Stimulated activated CD4-positive, alpha-beta T cell treated with anti-CD3 and anti-CD28 coated beads, Interleukin-1b, Interleukin-23, amount 100 ng/mL, for 4 hours (primary cell): ENCODE measurements around the gene OR8B12.
A peak's percentile ranks its signal among the peaks of the same experiment; 100 is the strongest.

ENCODE experiments used
- DNase-seq, 2 donors: peaks; one replicate each; pipeline ENCODE4 v3.0.0-alpha.2; 2020; ENCODE audit warnings: low read depth in 2 of 2

OR8B12 gene

DNA sequence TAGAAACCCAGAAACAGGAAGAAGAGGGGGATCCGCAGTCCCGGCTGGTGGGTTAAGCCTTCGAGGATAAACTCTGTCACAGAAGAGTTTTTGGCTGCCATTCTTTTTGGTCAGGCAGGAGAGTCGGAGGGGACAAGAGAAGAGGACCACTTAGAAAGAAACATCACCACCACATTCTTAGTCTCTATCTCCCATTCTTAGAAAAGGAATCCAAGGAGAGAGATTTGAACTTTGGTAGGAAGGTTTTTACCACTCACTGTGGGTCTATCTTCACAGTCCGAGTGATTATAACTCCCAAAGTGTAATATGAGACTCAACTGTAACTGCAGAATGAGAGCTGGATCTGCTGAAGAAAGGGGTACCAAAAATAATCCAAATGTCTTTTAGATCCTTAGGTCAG lies at the start of gene OR8B12:
TSS of gene OR8B12 (minus strand) at position 101 of the 400 bp plus-strand sequence. CDS start at position 101, 0 bp downstream.
- DNase-seq: no peak

DNA sequence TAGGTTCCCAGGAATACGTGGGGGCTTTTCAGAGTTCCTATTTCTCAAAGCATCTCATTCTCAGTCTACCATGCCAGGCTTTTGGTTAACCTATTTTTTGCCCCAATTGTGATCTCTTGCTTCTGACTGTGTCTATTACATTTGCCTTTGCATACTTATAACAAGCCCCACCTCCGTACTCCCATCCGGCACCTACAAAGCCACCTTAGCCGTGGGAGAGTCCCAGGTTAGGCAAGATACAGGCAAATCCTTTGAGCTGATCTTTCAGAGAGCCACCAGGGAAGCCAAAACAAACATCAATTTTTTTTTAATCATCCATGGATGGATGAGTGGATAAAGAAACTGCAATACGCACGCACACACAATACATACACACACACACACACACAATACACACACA lies 49.2 kb upstream of the OR8B12 start:
- no peak for DNase-seq

- DNase-seq: no peak
Observed at GRCh38 chr11:124591430-124591829, 48.0 kb upstream of the OR8B12 start.

DNA sequence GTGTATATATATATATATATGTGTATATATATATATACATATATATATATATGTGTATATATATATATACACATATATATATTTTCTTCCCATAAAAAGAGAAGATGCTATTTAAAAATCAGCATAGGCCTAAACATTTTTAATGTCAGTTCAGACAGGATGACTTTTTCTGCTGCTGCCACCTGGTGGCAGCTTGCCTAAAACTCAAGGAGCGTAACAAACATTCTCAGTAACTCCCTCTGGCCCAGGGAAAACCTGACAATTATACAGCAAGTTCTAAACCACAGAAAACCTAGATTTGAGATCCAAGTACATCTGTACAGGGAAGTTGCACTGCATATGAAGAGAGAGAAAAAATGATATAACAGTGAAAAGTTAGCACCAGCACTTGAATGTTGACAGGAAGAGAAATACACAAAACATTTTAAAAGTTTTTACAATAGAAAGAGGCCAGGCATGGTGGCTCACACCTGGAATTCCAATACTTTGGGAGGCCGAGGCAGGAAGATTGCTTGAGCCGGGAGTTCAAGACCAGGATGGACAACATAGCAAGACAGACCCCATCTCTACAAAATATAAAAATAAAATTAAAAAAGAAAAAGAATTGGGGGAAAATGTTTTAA lies 42.9 kb upstream of the OR8B12 start:
- peak; percentile 15 to 36 for DNase-seq

DNA sequence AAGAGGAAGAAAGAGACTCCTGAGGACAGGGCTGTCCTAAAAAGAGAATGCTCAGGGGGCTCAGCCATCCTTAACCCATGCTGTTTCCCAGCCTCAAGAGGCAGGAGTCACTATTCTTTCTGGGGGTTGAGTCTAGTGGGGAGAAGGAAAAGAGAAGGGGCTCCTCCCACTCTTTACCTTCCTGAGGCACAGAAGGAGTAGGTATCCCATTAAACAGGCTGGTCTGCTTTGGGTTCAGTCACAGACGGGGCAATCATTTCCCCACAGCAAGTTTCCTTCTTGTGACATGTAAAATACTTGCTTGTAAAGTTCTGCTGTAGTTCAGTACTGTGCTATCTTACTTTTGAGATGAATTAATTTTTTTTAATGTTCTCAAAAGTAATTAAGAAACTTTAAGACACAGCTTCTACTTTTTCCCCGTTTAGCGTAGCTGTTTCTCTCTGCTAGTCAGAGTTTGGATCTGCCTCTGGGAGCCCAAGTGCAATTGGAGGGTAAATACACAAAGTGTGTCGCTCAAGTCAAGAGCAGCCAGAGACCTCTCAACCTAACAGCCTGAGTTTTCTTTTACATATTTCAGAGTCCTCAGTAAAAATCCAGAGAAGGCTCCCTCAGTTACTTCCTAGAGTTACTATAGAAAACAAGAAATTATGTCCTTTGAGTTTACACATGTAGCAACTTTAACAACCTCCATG lies 41.4 kb upstream of the OR8B12 start:
- no peak for DNase-seq

DNA sequence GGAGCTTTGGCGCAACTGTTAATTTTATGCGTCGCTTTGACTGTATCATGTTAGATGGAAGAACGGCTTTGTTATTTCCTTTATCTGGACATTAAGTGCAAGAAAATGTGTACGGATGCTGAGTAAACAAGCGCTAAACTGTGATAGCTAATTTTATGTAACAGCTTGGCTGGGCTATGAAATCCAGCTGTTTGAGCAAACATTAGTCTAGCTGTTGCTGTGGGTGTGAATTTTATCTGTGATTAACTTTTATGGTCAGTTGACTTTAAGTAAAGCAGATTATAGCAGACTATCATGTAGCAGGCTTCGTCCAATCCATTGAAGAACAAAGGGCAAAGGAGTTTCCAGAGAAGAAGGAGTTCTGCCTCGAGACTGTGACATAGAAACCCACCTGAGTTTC lies 40.3 kb upstream of the OR8B12 start:
- DNase-seq: no peak

DNA sequence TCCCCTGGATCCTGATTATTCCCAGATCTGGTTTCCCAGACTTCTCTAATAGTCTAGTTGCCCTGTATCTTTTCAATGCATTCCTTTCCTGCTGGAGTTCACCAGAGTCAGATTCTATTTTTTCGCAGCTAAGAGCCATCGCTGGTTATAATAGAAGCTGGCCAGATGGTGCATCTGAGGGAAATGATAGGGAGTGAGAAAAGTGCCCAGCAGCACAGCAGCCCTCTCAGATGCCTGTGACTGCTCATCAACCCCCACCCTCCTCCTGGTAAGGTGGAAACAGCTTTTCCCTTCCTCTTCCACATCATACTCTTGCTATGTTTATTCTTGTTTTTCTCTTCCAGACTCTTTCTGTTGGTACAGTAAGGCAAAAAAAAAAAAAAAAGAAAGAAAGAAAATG lies 39.1 kb upstream of the OR8B12 start:
- no peak for DNase-seq

DNA sequence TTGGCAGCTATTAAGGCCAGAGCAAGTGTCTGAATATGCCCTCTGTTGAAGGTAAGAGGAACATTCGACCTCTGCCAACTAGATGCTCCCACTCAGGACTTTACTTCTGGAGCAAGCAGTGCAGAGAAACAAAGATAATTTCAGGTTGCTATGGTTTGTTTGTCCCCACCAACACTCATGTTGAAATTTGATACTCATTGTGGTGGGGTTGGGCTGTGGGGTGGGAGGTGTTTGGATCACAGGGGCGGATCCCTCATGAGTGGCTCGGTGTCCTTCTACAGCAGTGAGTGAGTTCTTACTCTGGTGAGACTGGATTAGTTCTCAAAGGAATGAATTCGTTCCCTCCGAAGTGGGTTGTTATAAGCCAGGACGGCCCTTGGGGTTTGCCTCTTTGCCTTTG lies 38.4 kb upstream of the OR8B12 start:
- no peak for DNase-seq

GRCh38 chr11:124578761-124579160 lies 35.3 kb upstream of the OR8B12 start:
- DNase-seq: no peak

GRCh38 chr11:124577716-124578427 lies 34.4 kb upstream of the OR8B12 start:
- no peak for DNase-seq

DNA sequence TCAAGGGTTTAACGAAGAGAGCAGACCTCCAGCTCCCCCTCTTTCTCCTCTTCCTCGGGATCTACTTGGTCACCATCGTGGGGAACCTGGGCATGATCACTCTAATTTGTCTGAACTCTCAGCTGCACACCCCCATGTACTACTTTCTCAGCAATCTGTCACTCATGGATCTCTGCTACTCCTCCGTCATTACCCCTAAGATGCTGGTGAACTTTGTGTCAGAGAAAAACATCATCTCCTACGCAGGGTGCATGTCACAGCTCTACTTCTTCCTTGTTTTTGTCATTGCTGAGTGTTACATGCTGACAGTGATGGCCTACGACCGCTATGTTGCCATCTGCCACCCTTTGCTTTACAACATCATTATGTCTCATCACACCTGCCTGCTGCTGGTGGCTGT lies 26.7 kb upstream of the OR8B12 start:
- no peak for DNase-seq

GRCh38 chr11:124569697-124570096 lies 26.2 kb upstream of the OR8B12 start, which contains the start of gene OR8A1:
Gene OR8A1 (plus strand): TSS chr11:124569997. CDS start chr11:124570120, 123 bp downstream.
- DNase-seq: no peak

DNA sequence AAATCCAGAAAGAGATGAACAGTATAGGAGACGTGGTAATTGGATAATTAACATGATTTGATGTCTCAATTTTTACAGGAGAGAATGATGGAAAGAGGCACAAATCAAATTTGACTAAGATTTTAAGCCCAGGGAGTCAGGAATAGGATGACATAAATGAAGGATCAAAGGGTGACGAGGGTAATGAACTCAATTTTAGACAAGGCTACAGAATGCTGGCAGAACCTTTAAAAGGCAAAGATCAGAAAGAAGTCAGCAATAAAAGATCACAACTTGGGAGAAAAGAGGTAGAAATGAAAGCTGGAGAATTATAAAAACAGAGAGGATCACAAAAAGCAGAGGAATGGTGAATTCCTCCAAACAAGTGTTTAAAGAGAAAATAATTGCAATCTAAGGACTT lies 13.4 kb upstream of the OR8B12 start:
- no peak for DNase-seq

- no peak for DNase-seq
Observed at GRCh38 chr11:124551987-124552386, 8.5 kb upstream of the OR8B12 start.

- DNase-seq: no peak
Observed at GRCh38 chr11:124551189-124551588, 7.7 kb upstream of the OR8B12 start.

DNA sequence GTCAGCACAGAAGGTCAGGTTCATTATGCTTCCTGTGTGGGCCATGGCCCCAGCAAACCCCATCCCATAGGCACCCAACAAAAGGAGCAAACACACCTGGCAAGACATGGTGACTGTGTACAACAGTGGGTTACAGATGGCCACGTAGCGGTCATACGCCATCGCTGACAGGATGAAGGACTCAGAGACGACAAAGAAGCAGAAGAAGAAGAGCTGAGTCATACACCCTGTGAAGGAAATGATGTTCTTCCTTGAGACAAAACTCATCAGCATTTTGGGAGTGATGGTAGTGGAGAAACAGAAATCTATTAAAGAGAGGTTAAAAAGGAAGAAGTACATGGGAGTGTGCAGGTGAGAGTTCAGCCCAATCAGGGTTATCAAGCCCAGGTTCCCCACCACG lies 309 bp downstream of the OR8B12 start:
- DNase-seq: no peak

DNA sequence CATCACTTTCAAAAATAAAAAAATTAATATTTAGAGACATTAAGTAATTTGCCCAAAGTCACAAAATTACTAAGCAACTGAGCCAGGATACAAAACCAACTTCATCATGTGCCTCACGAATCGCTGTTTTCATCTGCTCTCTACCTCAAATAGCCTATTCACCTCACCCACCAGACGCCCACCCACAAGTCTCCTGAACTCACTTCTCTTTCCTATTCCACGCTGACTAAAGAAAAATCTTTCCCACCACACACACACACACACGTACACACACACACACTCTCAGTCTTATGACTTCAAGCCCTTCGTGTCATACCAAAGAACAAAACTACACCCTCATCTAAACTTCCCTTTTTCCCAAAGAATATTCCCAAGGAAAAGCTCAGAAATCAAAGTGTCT lies 2.2 kb downstream of the OR8B12 start:
- DNase-seq: no peak

DNA sequence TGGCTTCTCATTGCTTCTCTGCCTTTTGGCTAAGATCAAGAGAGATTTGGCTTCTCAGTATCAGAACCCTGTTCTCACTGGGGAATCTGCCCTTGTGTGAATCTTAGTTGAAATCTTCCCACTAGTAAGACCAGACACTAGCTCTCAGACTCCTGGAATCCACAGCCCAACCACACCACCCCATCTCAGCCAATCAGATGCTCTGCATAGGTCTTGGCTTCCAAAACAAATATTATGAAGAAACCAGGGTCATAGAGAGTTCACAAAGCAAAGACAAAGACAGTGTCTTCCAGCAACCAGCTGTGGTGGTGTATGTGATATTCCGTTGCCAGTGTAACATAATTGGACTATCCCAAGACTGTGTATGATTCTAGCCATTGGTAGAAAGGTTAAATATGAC lies 5.4 kb downstream of the OR8B12 start:
- DNase-seq: no peak

GRCh38 chr11:124536520-124536919 lies 6.9 kb downstream of the OR8B12 start:
- no peak for DNase-seq

GRCh38 chr11:124535552-124536232 lies 7.8 kb downstream of the OR8B12 start:
- DNase-seq: no peak

DNA sequence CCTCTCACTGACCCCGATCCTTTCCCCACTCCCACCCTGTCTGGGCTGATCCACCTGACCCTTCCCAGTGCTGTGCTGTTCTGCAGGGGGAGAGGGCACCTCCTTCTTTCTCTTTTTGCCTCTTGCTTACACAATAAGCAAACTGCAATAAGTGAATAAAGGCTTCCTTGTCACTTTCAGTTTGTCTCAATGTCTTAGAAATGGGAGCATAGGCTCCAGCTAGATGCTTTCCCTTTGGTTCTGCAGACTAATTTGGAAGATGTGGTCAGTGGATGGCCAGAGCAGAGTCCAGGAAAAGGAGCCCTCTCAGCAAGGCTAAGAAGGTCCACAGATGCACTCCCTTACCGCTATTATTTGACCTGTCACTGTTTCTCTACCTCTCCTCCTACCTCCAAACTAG lies 9.4 kb downstream of the OR8B12 start:
- DNase-seq: no peak

DNA sequence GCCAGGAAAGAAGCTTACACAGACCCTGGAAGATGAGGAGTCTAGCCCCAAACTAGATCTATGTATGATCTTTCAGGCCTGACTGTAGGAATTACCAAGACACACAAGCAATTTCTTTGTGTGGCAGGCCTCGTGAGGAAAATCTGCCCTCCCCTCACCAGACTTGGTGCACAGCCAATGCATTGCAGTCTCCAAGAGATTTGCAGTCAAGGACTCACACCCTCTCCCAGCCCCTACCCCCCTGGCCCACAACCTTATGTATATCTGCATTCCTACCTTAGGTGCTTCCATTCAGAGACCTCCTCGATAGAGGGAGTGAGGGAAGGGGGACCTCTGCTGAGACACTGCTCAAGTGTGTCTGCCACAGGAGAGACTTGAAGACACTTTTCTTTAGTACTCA lies 9.8 kb downstream of the OR8B12 start:
- no peak for DNase-seq

DNA sequence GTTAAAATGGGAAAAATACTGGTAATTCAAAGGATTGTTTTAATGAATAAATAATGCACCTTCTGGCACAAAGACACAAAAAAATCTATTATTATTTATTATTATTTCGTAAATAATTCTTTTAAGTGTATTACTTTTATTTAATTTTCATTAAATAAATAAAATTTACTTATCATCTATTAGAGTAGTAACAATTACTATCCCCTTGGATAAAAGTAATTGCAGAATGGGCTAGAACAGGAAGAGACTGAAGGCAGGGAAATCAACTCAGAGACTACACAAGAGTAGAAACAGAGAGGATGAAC lies 23.0 kb downstream of the OR8B12 start:
- DNase-seq: no peak
